ENCODE results near the gene UBE3C. TPM values are rescaled to one million over a fixed set of nuclear protein-coding genes. Genes with fewer than 3 reads are reported as not detected.

Gene UBE3C
- total and polyA plus RNA-seq, 8 donors = 13.5 to 162 (median 64.8) TPM

GRCh38 chr7:157111311-157111710, 27.4 kb upstream of the UBE3C start:
- Histone ChIP-seq H3K27me3 (peaks cover 0 to 29% (median 0%) of the 10 kb centered on the region in 3 donors), H3K4me1 (no peaks in the 10 kb centered on the region), H3K27ac (no peak overlapping the region), H3K9me3 (peaks cover 0 to 33% (median 22%) of the 10 kb centered on the region in 4 donors), H3K4me3 (no peak overlapping the region), H3K36me3 (no peaks in the 10 kb centered on the region)
- intact Hi-C loops (cut with DNase I; ENCODE audit: low total_unique reads) = no loop called here
- WGBS, 5 donors = 85 to 90% (median 88%) methylated on average over 9 of the region's 9 CpGs
- no peak for DNase-seq
- TF ChIP-seq CTCF (IDR thresholded peaks at IDR 0.05) = no peak
- TF ChIP-seq EP300 (IDR thresholded peaks at IDR 0.05) = no peak
- no peak for TF ChIP-seq POLR2A (IDR thresholded peaks at IDR 0.05)
- TF ChIP-seq POLR2AphosphoS5 (IDR thresholded peaks at IDR 0.05) = no peak

GRCh38 chr7:157112706-157113105, 26.0 kb upstream of the UBE3C start:
- no peaks in the 10 kb centered on the region for H3K36me3 ChIP-seq
- H3K27me3 ChIP-seq = peaks cover 0 to 29% (median 0%) of the 10 kb centered on the region in 3 donors
- TF ChIP-seq POLR2AphosphoS5 (IDR thresholded peaks at IDR 0.05) = no peak
- no peak for TF ChIP-seq CTCF (IDR thresholded peaks at IDR 0.05)
- no peak for TF ChIP-seq POLR2A (IDR thresholded peaks at IDR 0.05)
- TF ChIP-seq EP300 (IDR thresholded peaks at IDR 0.05) = no peak
- no peak for DNase-seq
- peaks cover 0 to 34% (median 18%) of the 10 kb centered on the region in 4 donors for H3K9me3 ChIP-seq
- no peak overlapping the region for H3K4me3 ChIP-seq
- 88 to 90% (median 89%) methylated on average over 8 of the region's 8 CpGs for WGBS, 5 donors
- intact Hi-C loops (cut with DNase I; ENCODE audit: low total_unique reads) = no loop called here
- H3K4me1 ChIP-seq = no peaks in the 10 kb centered on the region
- no peak overlapping the region for H3K27ac ChIP-seq

GRCh38 chr7:157113607-157114006, 25.1 kb upstream of the UBE3C start:
- H3K27ac ChIP-seq = no peak overlapping the region
- H3K9me3 ChIP-seq = peaks cover 0 to 28% (median 17%) of the 10 kb centered on the region in 4 donors
- no peak overlapping the region for H3K4me3 ChIP-seq
- intact Hi-C loops (cut with DNase I; ENCODE audit: low total_unique reads) = no loop called here
- TF ChIP-seq EP300 (IDR thresholded peaks at IDR 0.05) (no peak), POLR2A (IDR thresholded peaks at IDR 0.05) (no peak), POLR2AphosphoS5 (IDR thresholded peaks at IDR 0.05) (no peak), CTCF (IDR thresholded peaks at IDR 0.05) (no peak)
- WGBS, 5 donors = 38 to 70% (median 65%) methylated on average over 2 of the region's 2 CpGs
- H3K4me1 ChIP-seq = no peaks in the 10 kb centered on the region
- peaks cover 0 to 26% (median 0%) of the 10 kb centered on the region in 3 donors for H3K27me3 ChIP-seq
- no peak for DNase-seq
- no peaks in the 10 kb centered on the region for H3K36me3 ChIP-seq

GRCh38 chr7:157116762-157117161, 22.0 kb upstream of the UBE3C start:
- Histone ChIP-seq H3K4me1 (no peaks in the 10 kb centered on the region), H3K36me3 (no peaks in the 10 kb centered on the region), H3K4me3 (no peak overlapping the region), H3K27me3 (peaks cover 0 to 13% (median 0%) of the 10 kb centered on the region in 3 donors), H3K27ac (no peak overlapping the region), H3K9me3 (peaks cover 0 to 18% (median 10%) of the 10 kb centered on the region in 4 donors)
- TF ChIP-seq EP300 (IDR thresholded peaks at IDR 0.05) (no peak), POLR2A (IDR thresholded peaks at IDR 0.05) (no peak), CTCF (IDR thresholded peaks at IDR 0.05) (no peak), POLR2AphosphoS5 (IDR thresholded peaks at IDR 0.05) (no peak)
- intact Hi-C loops (cut with DNase I; ENCODE audit: low total_unique reads) = no loop called here
- WGBS, 5 donors = 91 to 98% (median 93%) methylated on average over 5 of the region's 5 CpGs
- DNase-seq = no peak
